GM23338 (cell line): ENCODE measurements around the gene GOLGB1. TPM values are rescaled to one million over a fixed set of nuclear protein-coding genes. Genes with fewer than 3 reads are reported as not detected.
"Not testable (repeated sequence)": the region's sequence is repeated elsewhere in the genome, so short reads cannot be mapped to it uniquely, and the experiment has no call there.

Experiments used
- ATAC-seq: fragments of 200-7000 bp; cut with Tn5 transposase; 3 replicates; pipeline ENCODE4 v1.9.1; 2020
- DNase-seq: peaks from one replicate; pipeline ENCODE4 v3.0.0-alpha.2; 2015; ENCODE audit warnings: low spot score
- H2AFZ ChIP-seq: fragments of 200-600 bp; sonication (generic); 2 replicates; pipeline ENCODE4 v1.8.0; 2016; ENCODE audit warnings: antibody characterized with exemption, mild to moderate bottlenecking, moderate library complexity
- H3F3A ChIP-seq: fragments of 200-600 bp; sonication (generic); replicated peaks from 2 replicates; pipeline ENCODE4 v1.8.0; 2017; ENCODE audit warnings: antibody characterized with exemption, mixed run types, low read depth
- H3K27ac ChIP-seq: fragments of 200-600 bp; sonication (generic); 2 replicates; pipeline ENCODE4 v1.6.1; 2016; ENCODE audit warnings: low read depth
- H3K27me3 ChIP-seq: fragments of 200-600 bp; sonication (generic); 2 replicates; pipeline ENCODE4 v1.8.0; 2016; ENCODE audit warnings: mild to moderate bottlenecking, mixed run types, moderate library complexity; ENCODE audit not compliant: insufficient read depth
- H3K36me3 ChIP-seq: fragments of 200-600 bp; sonication (generic); 2 replicates; pipeline ENCODE4 v1.8.0; 2016; ENCODE audit warnings: mild to moderate bottlenecking; ENCODE audit not compliant: insufficient read depth
- H3K4me1 ChIP-seq: fragments of 200-600 bp; sonication (generic); 2 replicates; pipeline ENCODE4 v1.8.0; 2016; ENCODE audit warnings: mild to moderate bottlenecking, moderate library complexity; ENCODE audit not compliant: insufficient read depth
- H3K4me2 ChIP-seq: fragments of 200-600 bp; sonication (generic); 2 replicates; pipeline ENCODE4 v1.7.1; 2017; ENCODE audit warnings: mixed run types
- H3K4me3 ChIP-seq: fragments of 200-600 bp; sonication (generic); 2 replicates; pipeline ENCODE4 v1.6.1; 2016; ENCODE audit warnings: mixed run types
- H3K79me2 ChIP-seq: fragments of 200-600 bp; sonication (generic); replicated peaks from 2 replicates; pipeline ENCODE4 v1.8.0; 2017; ENCODE audit warnings: mild to moderate bottlenecking; ENCODE audit not compliant: insufficient read depth
- H3K9me2 ChIP-seq: fragments of 200-600 bp; sonication (generic); 2 replicates; pipeline ENCODE4 v1.8.0; 2017; ENCODE audit not compliant: insufficient read depth
- H4K20me1 ChIP-seq: fragments of 200-600 bp; sonication (generic); replicated peaks from 2 replicates; pipeline ENCODE4 v1.8.0; 2017; ENCODE audit warnings: mild to moderate bottlenecking; ENCODE audit not compliant: insufficient read depth
- H3K27ac Mint-ChIP-seq: 2 replicates; pipeline ENCODE4 v1.8.0; 2020; ENCODE audit warnings: inconsistent platforms, mild to moderate bottlenecking, moderate library complexity, mixed read lengths
- H3K27me3 Mint-ChIP-seq: 3 replicates; pipeline ENCODE4 v1.8.0; 2022; ENCODE audit warnings: low read depth, mild to moderate bottlenecking, moderate library complexity, mixed read lengths, inconsistent platforms; ENCODE audit not compliant: insufficient read depth, poor library complexity
- H3K36me3 Mint-ChIP-seq: 3 replicates; pipeline ENCODE4 v1.8.0; 2021; ENCODE audit warnings: low read depth, mild to moderate bottlenecking, inconsistent platforms, moderate library complexity, mixed read lengths
- H3K4me1 Mint-ChIP-seq: 3 replicates; pipeline ENCODE4 v1.8.0; 2020; ENCODE audit warnings: mild to moderate bottlenecking, inconsistent platforms, mixed read lengths
- H3K4me3 Mint-ChIP-seq: 3 replicates; pipeline ENCODE4 v1.8.0; 2021; ENCODE audit warnings: moderate library complexity, mild to moderate bottlenecking, inconsistent platforms, mixed read lengths
- H3K9me3 Mint-ChIP-seq: 3 replicates; pipeline ENCODE4 v1.8.0; 2020; ENCODE audit warnings: moderate library complexity, mild to moderate bottlenecking, inconsistent platforms, mixed read lengths
- CREB1 ChIP-seq: fragments of 250-450 bp; sonication (Bioruptor Pico); IDR thresholded peaks from 2 replicates; pipeline ENCODE4 v1.5.0; 2020; ENCODE audit warnings: low read depth, mild to moderate bottlenecking, moderate library complexity
- CTCF ChIP-seq, 2 experiments: fragments of 200-600 bp in 1 of 2; sonication (generic) in 1 of 2; conservative IDR thresholded peaks; 2 replicates each; pipeline versions ENCODE4 v1.5.1 to v1.6.1; 2016 to 2017; ENCODE audit warnings: antibody characterized with exemption in 2 of 2, low read depth in 2 of 2, mild to moderate bottlenecking in 2 of 2, moderate library complexity in 1 of 2
- EZH2 ChIP-seq: fragments of 200-600 bp; sonication (generic); IDR thresholded peaks from one replicate; pipeline ENCODE4 v1.8.0; 2017; ENCODE audit warnings: antibody characterized with exemption, mild to moderate bottlenecking, low read depth; ENCODE audit not compliant: unreplicated experiment
- EZH2phosphoT487 ChIP-seq: fragments of 200-600 bp; sonication (generic); IDR thresholded peaks from one replicate; pipeline ENCODE4 v1.8.1; 2018; ENCODE audit warnings: antibody characterized with exemption; ENCODE audit not compliant: unreplicated experiment
- JUNB ChIP-seq: IDR thresholded peaks from one replicate; pipeline ENCODE4 v1.6.1; 2016; ENCODE audit warnings: antibody characterized with exemption; ENCODE audit not compliant: unreplicated experiment
- POLR2AphosphoS5 ChIP-seq: IDR thresholded peaks from 2 replicates; pipeline ENCODE4 v1.6.1; 2016; ENCODE audit warnings: antibody characterized with exemption, low read depth
- REST ChIP-seq: IDR thresholded peaks from one replicate; pipeline ENCODE4 v1.6.1; 2018; ENCODE audit warnings: antibody characterized with exemption; ENCODE audit not compliant: unreplicated experiment
- STAT1 ChIP-seq: IDR thresholded peaks from one replicate; pipeline ENCODE4 v1.6.1; 2016; ENCODE audit warnings: antibody characterized with exemption; ENCODE audit not compliant: unreplicated experiment
- ZNF114 ChIP-seq: fragments of 250-450 bp; sonication (Bioruptor Pico); IDR thresholded peaks from 2 replicates; pipeline ENCODE4 v1.5.0; 2020; ENCODE audit warnings: mild to moderate bottlenecking, moderate library complexity
- ZNF462 ChIP-seq: fragments of 250-450 bp; sonication (Bioruptor Pico); IDR thresholded peaks from 2 replicates; pipeline ENCODE4 v1.5.0; 2020; ENCODE audit warnings: mild to moderate bottlenecking, moderate library complexity
- polyA plus RNA-seq: library from polyadenylated mRNA; unstranded; fragments of >200 nt; fragmentation: Nextera tagmentation; extraction: Ambion mirVana; gene quantifications from 2 replicates; pipeline ENCODE4 v1.2.1, GENCODE V29; 2016
- total RNA-seq: library from RNA; depleted of rRNA; stranded (reverse); fragments of >200 nt; shearing (Covaris generic); gene quantifications from 2 replicates; pipeline ENCODE4 v1.2.3, GENCODE V29; 2014

The GOLGB1 gene
- total and polyA plus RNA-seq, 2 experiments from 2014 or later, result 34.5 to 56.8 TPM

GRCh38 chr3:121688747-121689146 is 60.8 kb downstream of the GOLGB1 start:
- not testable (repeated sequence) for ATAC-seq, H3K4me1 ChIP-seq, H3K4me3 Mint-ChIP-seq, H3K27me3 Mint-ChIP-seq, H3K4me1 Mint-ChIP-seq, H2AFZ ChIP-seq, H3K27me3 ChIP-seq, H4K20me1 ChIP-seq, H3K27ac ChIP-seq, H3F3A ChIP-seq, H3K4me3 ChIP-seq, H3K27ac Mint-ChIP-seq, H3K4me2 ChIP-seq, H3K79me2 ChIP-seq, H3K9me2 ChIP-seq, DNase-seq
- peaks cover 14% of the 10 kb centered on the region for H3K9me3 Mint-ChIP-seq
- peaks cover 24% of the 10 kb centered on the region for H3K36me3 ChIP-seq
- H3K36me3 Mint-ChIP-seq, result peaks cover 65% of the 10 kb centered on the region

- Mint-ChIP-seq H3K27me3 (no peaks in the 10 kb centered on the region), H3K9me3 (peaks cover 11% of the 10 kb centered on the region), H3K4me3 (no peak overlapping the region), H3K36me3 (peaks cover 43% of the 10 kb centered on the region), H3K4me1 (peaks cover 3% of the 10 kb centered on the region; the same call in 1 of the 3 replicates), H3K27ac (no peak overlapping the region)
- Histone ChIP-seq H3F3A (no peaks in the 10 kb centered on the region), H2AFZ (no peak overlapping the region), H3K4me3 (no peak overlapping the region), H3K79me2 (no peaks in the 10 kb centered on the region), H4K20me1 (no peaks in the 10 kb centered on the region), H3K27me3 (no peaks in the 10 kb centered on the region), H3K4me2 (no peak overlapping the region), H3K9me2 (no peaks in the 10 kb centered on the region), H3K27ac (no peak overlapping the region), H3K36me3 (peaks cover 4% of the 10 kb centered on the region; the same call in 1 of the 2 replicates), H3K4me1 (no peaks in the 10 kb centered on the region)
- no peak for DNase-seq
- no peak for ATAC-seq
- no peak for TF ChIP-seq ZNF462 (CRISPR knock-in tag)
- TF ChIP-seq EZH2, result no peak
- TF ChIP-seq CREB1 (CRISPR knock-in tag), result no peak
- TF ChIP-seq CTCF (conservative IDR thresholded peaks at IDR 0.05; ENCODE audit: low read depth in 2 of 2), result no peak
- no peak for TF ChIP-seq REST
- no peak for TF ChIP-seq ZNF114
- TF ChIP-seq JUNB, result no peak
- no peak for TF ChIP-seq EZH2phosphoT487
- TF ChIP-seq POLR2AphosphoS5, result no peak
- TF ChIP-seq STAT1, result no peak
Measured at GRCh38 chr3:121681792-121682191, 67.7 kb downstream of the GOLGB1 start.
